ENCODE measurements around the gene LACC1.

LACC1 gene

GRCh38 chr13:43884222-43884621 lies 4.5 kb downstream of the LACC1 start:
- DNase-seq, result no peak

- DNase-seq, result no peak
Observed at GRCh38 chr13:43894438-43894837, 14.7 kb downstream of the LACC1 start.

GRCh38 chr13:43895940-43896339 lies 16.2 kb downstream of the LACC1 start:
- DNase-seq, result no peak

GRCh38 chr13:43905435-43906031 lies 25.8 kb downstream of the LACC1 start:
- peak; percentile 30 to 75 for DNase-seq

- DNase-seq, result peak in 1 of 2 experiments; percentile 68
Observed at GRCh38 chr13:43908156-43909126, 28.7 kb downstream of the LACC1 start.

GRCh38 chr13:43910856-43911255 lies 31.2 kb downstream of the LACC1 start:
- no peak for DNase-seq

- DNase-seq, result no peak
Observed at GRCh38 chr13:43911278-43911677, 31.6 kb downstream of the LACC1 start.

- DNase-seq, result no peak
Observed at GRCh38 chr13:43911871-43912270, 32.2 kb downstream of the LACC1 start.

GRCh38 chr13:43915451-43915850 lies 35.7 kb downstream of the LACC1 start:
- no peak for DNase-seq

- no peak for DNase-seq
Observed at GRCh38 chr13:43916828-43917227, 37.1 kb downstream of the LACC1 start.

- no peak for DNase-seq
Observed at GRCh38 chr13:43918636-43919035, 38.9 kb downstream of the LACC1 start.

GRCh38 chr13:43920965-43921674 lies 41.4 kb downstream of the LACC1 start:
- no peak for DNase-seq

GRCh38 chr13:43924549-43925245 lies 45.0 kb downstream of the LACC1 start:
- no peak for DNase-seq

- no peak for DNase-seq
Observed at GRCh38 chr13:43929947-43930346, 50.2 kb downstream of the LACC1 start.

GRCh38 chr13:43933378-43933777 lies 53.7 kb downstream of the LACC1 start:
- DNase-seq, result no peak

GRCh38 chr13:43934273-43934672 lies 54.6 kb downstream of the LACC1 start:
- no peak for DNase-seq

GRCh38 chr13:43935878-43936277 lies 56.2 kb downstream of the LACC1 start:
- DNase-seq, result no peak

GRCh38 chr13:43936647-43937046 lies 56.9 kb downstream of the LACC1 start:
- no peak for DNase-seq

- DNase-seq, result no peak
Observed at GRCh38 chr13:43937839-43938238, 58.1 kb downstream of the LACC1 start.

GRCh38 chr13:43938449-43938848 lies 58.7 kb downstream of the LACC1 start:
- DNase-seq, result no peak

- DNase-seq, result no peak
Observed at GRCh38 chr13:43939086-43939485, 59.4 kb downstream of the LACC1 start.

- DNase-seq, result no peak
Observed at GRCh38 chr13:43942286-43942685, 62.6 kb downstream of the LACC1 start.
